ENCODE measurements around the gene ROR2.
"Not testable (repeated sequence)": the region's sequence is repeated elsewhere in the genome, so short reads cannot be mapped to it uniquely, and the experiment has no call there.

- not testable (repeated sequence) for TF ChIP-seq CTBP1 (IDR thresholded peaks at IDR 0.05; ENCODE audit: borderline replicate concordance); PKNOX1 (IDR thresholded peaks at IDR 0.05); NFRKB (IDR thresholded peaks at IDR 0.05); FOXM1 (IDR thresholded peaks at IDR 0.05; ENCODE audit: borderline replicate concordance); ELF4 (IDR thresholded peaks at IDR 0.05); SP1 (IDR thresholded peaks at IDR 0.05); SUZ12 (IDR thresholded peaks at IDR 0.05); TARDBP (IDR thresholded peaks at IDR 0.05); ZNF384 (IDR thresholded peaks at IDR 0.05); L3MBTL2 (conservative IDR thresholded peaks at IDR 0.05); HDGF (IDR thresholded peaks at IDR 0.05; ENCODE audit: borderline replicate concordance)
Measured at GRCh38 chr9:91975254-91975653, 25.2 kb upstream of the ROR2 start.

Data from HEK293T (cell line).